ENCODE data around the gene SPCS1. TPM values are rescaled to one million over a fixed set of nuclear protein-coding genes. Genes with fewer than 3 reads are reported as not detected.
A peak's percentile ranks its signal among the peaks of the same experiment; 100 is the strongest.

SPCS1 gene
- total RNA-seq, 1 experiment from 2014 or later, result 101 TPM

- peaks cover 7% of the 10 kb centered on the region for H3K36me3 Mint-ChIP-seq
- peak; percentile 37; the same call in 1 of the 2 replicates for ATAC-seq
- no peak for DNase-seq (ENCODE audit: low spot score)
- ChIA-PET POLR2A (interaction anchor here (1.0 to 1.9 kb wide), 2 partner anchors 9 kb away, joined by 3 to 5 read pairs; no protein-coding TSS in a partner anchor), CTCF (interaction anchor here (0.8 to 1.6 kb wide), 3 partner anchors 10 to 115 kb away, joined by 3 to 6 read pairs (median 3); no protein-coding TSS in a partner anchor)
- H3K9me3 Mint-ChIP-seq, result no peaks in the 10 kb centered on the region
- peak overlapping the region; percentile 96 for H3K4me3 Mint-ChIP-seq
- H3K27ac Mint-ChIP-seq, result peak overlapping the region; percentile 46; the same call in 1 of the 2 replicates
- peaks cover 13% of the 10 kb centered on the region for H3K4me1 Mint-ChIP-seq
- no peaks in the 10 kb centered on the region for H3K27me3 Mint-ChIP-seq (ENCODE audit: low read depth)
- no peak for TF ChIP-seq GRHL2 (CRISPR knock-in tag; IDR thresholded peaks at IDR 0.05; ENCODE audit: insufficient replicate concordance, severe bottlenecking)
- no peak for TF ChIP-seq ZNF416 (CRISPR knock-in tag; IDR thresholded peaks at IDR 0.05)
- no peak for TF ChIP-seq PRDM15 (CRISPR knock-in tag; IDR thresholded peaks at IDR 0.05)
- no peak for TF ChIP-seq MLX (CRISPR knock-in tag; IDR thresholded peaks at IDR 0.05)
- 0 out of 2 replicates have a peak, but pooled peaks have one; percentile 24 for TF ChIP-seq NFYB (CRISPR knock-in tag; conservative IDR thresholded peaks at IDR 0.05; ENCODE audit: low read depth)
- TF ChIP-seq ETV6 (CRISPR knock-in tag; IDR thresholded peaks at IDR 0.05), result 0 out of 2 replicates have a peak, but pooled peaks have one; percentile 31
- TF ChIP-seq ZBTB43 (CRISPR knock-in tag; IDR thresholded peaks at IDR 0.05), result 0 out of 2 replicates have a peak, but pooled peaks have one; percentile 14
- TF ChIP-seq USF1 (CRISPR knock-in tag; IDR thresholded peaks at IDR 0.05), result no peak
- TF ChIP-seq ZNF138 (CRISPR knock-in tag; conservative IDR thresholded peaks at IDR 0.05), result no peak
- TF ChIP-seq FOXP1 (CRISPR knock-in tag; IDR thresholded peaks at IDR 0.05; ENCODE audit: borderline replicate concordance), result no peak
- no peak for TF ChIP-seq E2F1 (CRISPR knock-in tag; IDR thresholded peaks at IDR 0.05)
- TF ChIP-seq NR3C1 (CRISPR knock-in tag; conservative IDR thresholded peaks at IDR 0.05; ENCODE audit: low read depth), result no peak
- no peak for TF ChIP-seq STAT6 (CRISPR knock-in tag; conservative IDR thresholded peaks at IDR 0.05; ENCODE audit: low read depth)
- TF ChIP-seq ARID4B (CRISPR knock-in tag; IDR thresholded peaks at IDR 0.05; ENCODE audit: borderline replicate concordance), result no peak
- no peak for TF ChIP-seq IRF2 (CRISPR knock-in tag; IDR thresholded peaks at IDR 0.05; ENCODE audit: borderline replicate concordance, low read depth)
- no peak for TF ChIP-seq ATF2 (CRISPR knock-in tag; IDR thresholded peaks at IDR 0.05; ENCODE audit: borderline replicate concordance, low read depth)
These were observed 543 bp upstream of the SPCS1 start for GRCh38 chr3:52705438-52705687.

Data from WTC11 (cell line).